IMR-90 (cell line): Measurements from ENCODE around the gene DNM3. TPM values are rescaled to one million over a fixed set of nuclear protein-coding genes. Genes with fewer than 3 reads are reported as not detected.

Source experiments
- ATAC-seq: fragments of 200-7000 bp; cut with Tn5 transposase; 2 replicates; pipeline ENCODE4 v1.9.1; 2020; ENCODE audit warnings: low read depth, mild to moderate bottlenecking, moderate library complexity
- BruUV-seq: library from RNA; stranded (reverse); fragments of 400-500 nt; replicated peaks from 2 replicates; lab custom pipeline; 2021; lab: Mats Ljungman, UMichigan
- CTCF ChIA-PET: fragments of 300-600 bp; formaldehyde crosslinking; extraction: SDS; loops from one replicate; lab custom pipeline; 2021; ENCODE audit warnings: antibody characterized with exemption; lab: Yijun Ruan, JAX
- POLR2A ChIA-PET: fragments of 300-600 bp; sonication (Branson Sonifier 250); formaldehyde crosslinking; loops from one replicate; lab custom pipeline; 2022; ENCODE audit warnings: antibody characterized with exemption; ENCODE audit not compliant: unreplicated experiment; lab: Charles Lee
- DNase-seq: peaks from one replicate; pipeline ENCODE4 v3.0.0; 2013
- H2AFZ ChIP-seq: replicated peaks from 2 replicates; pipeline ENCODE3; 2013; ENCODE audit warnings: low read length, mild to moderate bottlenecking; ENCODE audit not compliant: poor library complexity
- H2AK5ac ChIP-seq: 2 replicates; pipeline ENCODE4 v1.6.1; 2013; ENCODE audit warnings: low read depth, low read length, inconsistent platforms
- H2AK9ac ChIP-seq: replicated peaks from 2 replicates; pipeline ENCODE3; 2013; ENCODE audit warnings: mild to moderate bottlenecking, low read depth, low read length, moderate library complexity; ENCODE audit not compliant: poor library complexity
- H2BK120ac ChIP-seq: 2 replicates; pipeline ENCODE4 v1.6.1; 2013; ENCODE audit warnings: low read depth, low read length, inconsistent platforms
- H2BK15ac ChIP-seq: 3 replicates; pipeline ENCODE4 v1.6.1; 2013; ENCODE audit warnings: low read depth, low read length, inconsistent platforms
- H2BK20ac ChIP-seq: 2 replicates; pipeline ENCODE4 v1.6.1; 2013; ENCODE audit warnings: low read depth, mild to moderate bottlenecking, inconsistent platforms, low read length, moderate library complexity
- H2BK5ac ChIP-seq: 2 replicates; pipeline ENCODE4 v1.6.1; 2013; ENCODE audit warnings: mild to moderate bottlenecking, low read depth, low read length, inconsistent platforms; ENCODE audit not compliant: poor library complexity, severe bottlenecking
- H3K14ac ChIP-seq: replicated peaks from 2 replicates; pipeline ENCODE4 v1.6.1; 2013; ENCODE audit warnings: low read depth, low read length, inconsistent platforms
- H3K18ac ChIP-seq: 2 replicates; pipeline ENCODE4 v1.6.1; 2013; ENCODE audit warnings: low read depth, low read length, control low read depth
- H3K23ac ChIP-seq: 2 replicates; pipeline ENCODE4 v1.6.1; 2013; ENCODE audit warnings: low read depth, low read length, inconsistent platforms
- H3K27ac ChIP-seq: 2 replicates; pipeline ENCODE4 v1.5.1; 2013; ENCODE audit warnings: mild to moderate bottlenecking, control low read depth, low read length; ENCODE audit not compliant: insufficient read depth
- H3K27me3 ChIP-seq: 2 replicates; pipeline ENCODE4 v1.6.1; 2013; ENCODE audit warnings: low read length; ENCODE audit not compliant: control insufficient read depth, insufficient read depth
- H3K36me3 ChIP-seq: 2 replicates; pipeline ENCODE4 v1.6.1; 2013; ENCODE audit warnings: low read length, mixed read lengths; ENCODE audit not compliant: control insufficient read depth, insufficient read depth
- H3K4ac ChIP-seq: 2 replicates; pipeline ENCODE4 v1.6.1; 2013; ENCODE audit warnings: low read depth, low read length, inconsistent platforms
- H3K4me1 ChIP-seq: 2 replicates; pipeline ENCODE4 v1.6.1; 2013; ENCODE audit warnings: low read length, mixed read lengths; ENCODE audit not compliant: control insufficient read depth, insufficient read depth
- H3K4me2 ChIP-seq: 2 replicates; pipeline ENCODE4 v1.6.1; 2013; ENCODE audit warnings: low read depth, mild to moderate bottlenecking, control low read depth, low read length, moderate library complexity
- H3K4me3 ChIP-seq: 2 replicates; pipeline ENCODE4 v1.5.1; 2013; ENCODE audit warnings: low read depth, mild to moderate bottlenecking, control low read depth, low read length, moderate library complexity; ENCODE audit not compliant: insufficient read depth
- H3K56ac ChIP-seq: 2 replicates; pipeline ENCODE4 v1.6.1; 2013; ENCODE audit warnings: low read length, inconsistent platforms; ENCODE audit not compliant: insufficient read depth; ENCODE audit errors: extremely low read depth
- H3K79me1 ChIP-seq, 2 experiments: 2 replicates each; pipeline ENCODE4 v1.6.1; 2013; ENCODE audit warnings: low read length in 2 of 2, inconsistent platforms in 1 of 2, low read depth in 1 of 2
- H3K9ac ChIP-seq: 2 replicates; pipeline ENCODE4 v1.6.1; 2013; ENCODE audit warnings: low read depth, low read length, control low read depth
- H3K9me1 ChIP-seq: 2 replicates; pipeline ENCODE4 v1.6.1; 2013; ENCODE audit warnings: low read length, inconsistent platforms; ENCODE audit not compliant: insufficient read depth
- H3K9me3 ChIP-seq: 2 replicates; pipeline ENCODE4 v1.6.1; 2013; ENCODE audit warnings: low read length; ENCODE audit not compliant: control insufficient read depth, insufficient read depth
- H4K20me1 ChIP-seq: 2 replicates; pipeline ENCODE4 v1.6.1; 2013; ENCODE audit warnings: low read length, inconsistent platforms; ENCODE audit not compliant: insufficient read depth
- H4K5ac ChIP-seq: 2 replicates; pipeline ENCODE4 v1.6.1; 2013; ENCODE audit warnings: mild to moderate bottlenecking, low read depth, low read length, control low read depth
- H4K8ac ChIP-seq, 2 experiments: 2 replicates each; pipeline ENCODE4 v1.6.1; 2013; ENCODE audit warnings: low read depth in 2 of 2, low read length in 2 of 2, control low read depth in 1 of 2, inconsistent platforms in 1 of 2
- H4K91ac ChIP-seq: 2 replicates; pipeline ENCODE4 v1.6.1; 2013; ENCODE audit warnings: low read depth, low read length, inconsistent platforms; ENCODE audit not compliant: insufficient read depth
- CEBPB ChIP-seq: IDR thresholded peaks from 2 replicates; pipeline ENCODE4 v1.6.1; 2012; ENCODE audit warnings: low read depth, low read length, improper control_type of control experiment
- CHD1 ChIP-seq: IDR thresholded peaks from 2 replicates; pipeline ENCODE4 v1.6.1; 2012; ENCODE audit warnings: low read depth, low read length, improper control_type of control experiment
- CTCF ChIP-seq: conservative IDR thresholded peaks from 2 replicates; pipeline ENCODE4 v1.5.1; 2012; ENCODE audit warnings: mild to moderate bottlenecking, low read depth, low read length, improper control_type of control experiment
- ELK1 ChIP-seq: fragments of 150-350 bp; IDR thresholded peaks from 2 replicates; pipeline ENCODE4 v1.6.1; 2016; ENCODE audit warnings: low read depth, mild to moderate bottlenecking, low read length, moderate library complexity, borderline replicate concordance
- FOS ChIP-seq: fragments of 150-350 bp; IDR thresholded peaks from 2 replicates; pipeline ENCODE4 v1.6.1; 2016; ENCODE audit warnings: low read depth, low read length
- MAZ ChIP-seq: IDR thresholded peaks from 2 replicates; pipeline ENCODE4 v1.6.1; 2012; ENCODE audit warnings: low read depth, mild to moderate bottlenecking, low read length, improper control_type of control experiment, moderate library complexity, borderline replicate concordance
- RCOR1 ChIP-seq: IDR thresholded peaks from 2 replicates; pipeline ENCODE4 v1.6.1; 2012; ENCODE audit warnings: mild to moderate bottlenecking, low read length, improper control_type of control experiment; ENCODE audit not compliant: insufficient replicate concordance
- SMC3 ChIP-seq: fragments of 150-350 bp; IDR thresholded peaks from 2 replicates; pipeline ENCODE4 v1.6.1; 2016; ENCODE audit warnings: low read depth, mild to moderate bottlenecking, antibody characterized with exemption, low read length, moderate library complexity
- USF2 ChIP-seq: fragments of 150-350 bp; IDR thresholded peaks from 2 replicates; pipeline ENCODE4 v1.6.1; 2017; ENCODE audit warnings: mild to moderate bottlenecking, antibody characterized with exemption, low read length, low read depth
- WGBS, 2 experiments: methylation state at CpG; one replicate each; pipeline versions ENCODE4 v1.1.5 to v1.1.7; 2013; ENCODE audit warnings: missing lambda C conversion rate in 2 of 2; ENCODE audit not compliant: insufficient read length in 1 of 2; ENCODE audit errors: extremely low coverage in 2 of 2; 5-methylcytosine and 5-hydroxymethylcytosine counted together
- dilution Hi-C: fragments of 300-500 bp; cut with HindIII; formaldehyde crosslinking; loops from one replicate; pipeline ENCODE4 v1.14.3; 2018; ENCODE audit warnings: low sequenced_read_pairs; ENCODE audit not compliant: unreplicated experiment
- in situ Hi-C: fragments of 300-500 bp; cut with MboI; formaldehyde crosslinking; loops from 3 replicates; pipeline ENCODE4 v1.14.3; 2019; ENCODE audit warnings: low sequenced_read_pairs, inconsistent platforms, mixed read lengths
- intact Hi-C: fragments of 100-400 bp; cut with micrococcal nuclease; formaldehyde crosslinking; loops from 2 replicates; pipeline ENCODE4 v1.10.0; 2022
- polyA plus RNA-seq, 3 experiments: library from polyadenylated mRNA; depleted of rRNA; stranded (reverse); fragments of >200 nt; gene quantifications; 2 replicates each; pipeline ENCODE4 v1.2.3, GENCODE V29; 2012; ENCODE audit warnings: low replicate concordance in 1 of 3
- total RNA-seq: library from RNA; depleted of rRNA; stranded (reverse); fragments of >200 nt; gene quantifications from 2 replicates; pipeline ENCODE4 v1.2.3, GENCODE V29; 2012

DNM3 gene
- total and polyA plus RNA-seq, 2 of the 4 experiments (the other 2 are of a cell fraction): 0.36 TPM

- Histone ChIP-seq H2BK5ac (no peak overlapping the region), H2BK120ac (no peak overlapping the region), H3K56ac (no peak overlapping the region), H3K14ac (no peak overlapping the region), H3K9ac (no peak overlapping the region), H3K4me1 (peaks cover 4% of the 10 kb centered on the region; the same call in 1 of the 2 replicates), H3K18ac (no peak overlapping the region), H3K4ac (no peak overlapping the region), H4K20me1 (no peaks in the 10 kb centered on the region), H2AFZ (no peak overlapping the region), H2AK5ac (no peak overlapping the region), H3K23ac (no peak overlapping the region), H3K79me1 (no peaks in the 10 kb centered on the region), H3K27me3 (no peaks in the 10 kb centered on the region), H2AK9ac (no peak overlapping the region), H4K91ac (no peak overlapping the region), H3K4me2 (no peak overlapping the region), H3K27ac (no peak overlapping the region), H3K9me1 (peaks cover 5% of the 10 kb centered on the region; the same call in 1 of the 2 replicates), H2BK15ac (no peak overlapping the region), H2BK20ac (no peak overlapping the region), H4K5ac (no peak overlapping the region), H4K8ac (no peak overlapping the region), H3K9me3 (no peaks in the 10 kb centered on the region), H3K36me3 (no peaks in the 10 kb centered on the region), H3K4me3 (no peak overlapping the region)
- dilution Hi-C loops (no loop called here), in situ Hi-C loops (no loop called here), intact Hi-C loops (no loop called here)
- BruUV-seq: no TSS peak
- DNase-seq: no peak
- WGBS, 2 experiments: 100% methylated on average over 1 of the region's 2 CpGs; no CpG with 5 or more reads in 1 of the 2 experiments
- ChIA-PET POLR2A (no interaction called here), CTCF (no interaction called here)
- TF ChIP-seq USF2 (no peak), SMC3 (no peak), RCOR1 (no peak), CEBPB (no peak), FOS (no peak), CHD1 (no peak), ELK1 (no peak), MAZ (no peak), CTCF (no peak)
- no peak for ATAC-seq
Observed at GRCh38 chr1:172168597-172168872, 327.2 kb downstream of the DNM3 start.
